Choroid plexus epithelial cell (primary cell): ENCODE results near the gene SMARCB1.

Experiments
- DNase-seq: peaks from one replicate; pipeline ENCODE4 v3.0.0-alpha.2; 2010; ENCODE audit warnings: low read depth
- H3K4me3 ChIP-seq: 2 replicates; pipeline ENCODE4 v1.5.1; 2011; ENCODE audit warnings: low read depth, mild to moderate bottlenecking, control low read depth, low read length, moderate library complexity
- TF ChIP-seq, protein P1 (sequence below): conservative IDR thresholded peaks from 2 replicates; pipeline ENCODE4 v1.5.1; 2011; ENCODE audit warnings: low read depth, mild to moderate bottlenecking, control low read depth, inconsistent platforms, low read length, moderate library complexity

Gene SMARCB1

GRCh38 chr22:23840026-23840425, 53.3 kb downstream of the SMARCB1 start:
- DNase-seq = no peak
- no peak overlapping the region for H3K4me3 ChIP-seq
- TF ChIP-seq, protein P1, sequence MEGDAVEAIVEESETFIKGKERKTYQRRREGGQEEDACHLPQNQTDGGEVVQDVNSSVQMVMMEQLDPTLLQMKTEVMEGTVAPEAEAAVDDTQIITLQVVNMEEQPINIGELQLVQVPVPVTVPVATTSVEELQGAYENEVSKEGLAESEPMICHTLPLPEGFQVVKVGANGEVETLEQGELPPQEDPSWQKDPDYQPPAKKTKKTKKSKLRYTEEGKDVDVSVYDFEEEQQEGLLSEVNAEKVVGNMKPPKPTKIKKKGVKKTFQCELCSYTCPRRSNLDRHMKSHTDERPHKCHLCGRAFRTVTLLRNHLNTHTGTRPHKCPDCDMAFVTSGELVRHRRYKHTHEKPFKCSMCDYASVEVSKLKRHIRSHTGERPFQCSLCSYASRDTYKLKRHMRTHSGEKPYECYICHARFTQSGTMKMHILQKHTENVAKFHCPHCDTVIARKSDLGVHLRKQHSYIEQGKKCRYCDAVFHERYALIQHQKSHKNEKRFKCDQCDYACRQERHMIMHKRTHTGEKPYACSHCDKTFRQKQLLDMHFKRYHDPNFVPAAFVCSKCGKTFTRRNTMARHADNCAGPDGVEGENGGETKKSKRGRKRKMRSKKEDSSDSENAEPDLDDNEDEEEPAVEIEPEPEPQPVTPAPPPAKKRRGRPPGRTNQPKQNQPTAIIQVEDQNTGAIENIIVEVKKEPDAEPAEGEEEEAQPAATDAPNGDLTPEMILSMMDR = no peak

- no peak overlapping the region for H3K4me3 ChIP-seq
- DNase-seq = no peak
- TF ChIP-seq, protein P1 = no peak
Measured at GRCh38 chr22:23841292-23841691, 54.5 kb downstream of the SMARCB1 start.

GRCh38 chr22:23841736-23842445, 55.1 kb downstream of the SMARCB1 start:
- no peak overlapping the region for H3K4me3 ChIP-seq
- TF ChIP-seq, protein P1 = no peak
- DNase-seq = no peak

GRCh38 chr22:23842599-23842998, 55.8 kb downstream of the SMARCB1 start:
- TF ChIP-seq, protein P1 = no peak
- no peak overlapping the region for H3K4me3 ChIP-seq
- DNase-seq = no peak

DNA sequence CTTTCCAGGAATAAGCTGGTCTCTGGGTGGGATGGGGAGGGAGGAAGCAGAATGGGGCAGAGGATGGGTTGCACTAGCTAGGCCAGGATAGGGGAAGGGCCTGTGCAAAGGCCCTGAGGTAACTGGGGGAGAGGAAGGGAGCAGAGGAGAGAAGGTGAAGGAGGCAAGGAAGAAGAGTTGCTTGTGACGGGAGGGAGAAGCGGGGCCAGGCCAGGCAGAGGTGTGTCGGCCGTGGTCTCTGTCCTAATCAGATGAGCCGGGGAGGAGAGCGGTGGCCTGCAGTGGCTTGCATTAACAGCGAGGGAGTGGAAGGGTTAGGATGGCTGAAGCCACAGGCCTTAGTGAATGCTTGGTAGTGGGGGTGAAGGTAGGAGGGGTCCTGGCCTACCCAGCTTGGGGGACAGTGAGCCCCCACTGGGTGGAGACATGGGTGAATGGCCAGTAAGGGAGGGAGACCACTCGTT, 58.0 kb downstream of the SMARCB1 start:
- TF ChIP-seq, protein P1 = no peak
- no peak overlapping the region for H3K4me3 ChIP-seq
- no peak for DNase-seq

GRCh38 chr22:23845265-23846080, 58.7 kb downstream of the SMARCB1 start:
- DNase-seq = no peak
- TF ChIP-seq, protein P1 = no peak
- H3K4me3 ChIP-seq = no peak overlapping the region
